Caco-2 (cell line): ENCODE measurements around the gene TUBA1C. TPM values are rescaled to one million over a fixed set of nuclear protein-coding genes. Genes with fewer than 3 reads are reported as not detected.

ENCODE experiments used
- BruUV-seq: library from RNA; stranded (reverse); fragments of 400-500 nt; replicated peaks from 2 replicates; lab custom pipeline; 2021; lab: Mats Ljungman, UMichigan
- CTCF ChIA-PET: fragments of 300-600 bp; sonication (Branson Sonifier 250); formaldehyde crosslinking; loops from one replicate; lab custom pipeline; 2022; ENCODE audit warnings: antibody characterized with exemption; lab: Charles Lee
- POLR2A ChIA-PET: fragments of 300-600 bp; sonication (Branson Sonifier 250); formaldehyde crosslinking; loops from one replicate; lab custom pipeline; 2022; ENCODE audit warnings: antibody characterized with exemption; lab: Charles Lee
- DNase-seq, 2 experiments: peaks; one replicate each; pipeline versions ENCODE4 v3.0.0 to v3.0.0-alpha.2; 2020 to 2022
- H3K27me3 ChIP-seq: replicated peaks from 2 replicates; pipeline ENCODE4 v1.6.0; 2011; ENCODE audit warnings: low read length; ENCODE audit not compliant: control insufficient read depth, insufficient read depth
- H3K36me3 ChIP-seq: 2 replicates; pipeline ENCODE4 v1.5.1; 2011; ENCODE audit warnings: low read length; ENCODE audit not compliant: control insufficient read depth, insufficient read depth
- H3K4me1 ChIP-seq: fragments of 250-450 bp; sonication (Bioruptor Pico); 2 replicates; pipeline ENCODE4 v1.5.1; 2020; ENCODE audit warnings: mild to moderate bottlenecking
- H3K4me3 ChIP-seq: 2 replicates; pipeline ENCODE4 v1.5.1; 2011; ENCODE audit warnings: low read depth, mild to moderate bottlenecking, control low read depth, low read length
- H3K9me3 ChIP-seq: fragments of 250-450 bp; sonication (Bioruptor Pico); 2 replicates; pipeline ENCODE4 v1.5.1; 2020; ENCODE audit warnings: mild to moderate bottlenecking, moderate library complexity
- H3K27ac Mint-ChIP-seq: one replicate; pipeline ENCODE4 v1.8.0; 2022; ENCODE audit warnings: mixed read lengths; ENCODE audit not compliant: unreplicated experiment
- H3K27me3 Mint-ChIP-seq: one replicate; pipeline ENCODE4 v1.8.0; 2022; ENCODE audit warnings: mixed read lengths; ENCODE audit not compliant: insufficient read depth, unreplicated experiment
- H3K36me3 Mint-ChIP-seq: one replicate; pipeline ENCODE4 v1.8.0; 2022; ENCODE audit warnings: mild to moderate bottlenecking, mixed read lengths; ENCODE audit not compliant: insufficient read depth, unreplicated experiment
- H3K4me1 Mint-ChIP-seq: one replicate; pipeline ENCODE4 v1.8.0; 2022; ENCODE audit warnings: low read depth, mixed read lengths; ENCODE audit not compliant: unreplicated experiment
- H3K4me3 Mint-ChIP-seq: one replicate; pipeline ENCODE4 v1.8.0; 2022; ENCODE audit warnings: mild to moderate bottlenecking, moderate library complexity, mixed read lengths; ENCODE audit not compliant: unreplicated experiment
- H3K9me3 Mint-ChIP-seq: one replicate; pipeline ENCODE4 v1.8.0; 2022; ENCODE audit warnings: mixed read lengths; ENCODE audit not compliant: unreplicated experiment
- CTCF ChIP-seq, 2 experiments: fragments of 200-600 bp in 1 of 2; IDR thresholded peaks; 1 replicate in 1 of 2; 2 replicates in 1 of 2; pipeline versions ENCODE4 v1.5.1 to v1.8.0; 2011 to 2022; ENCODE audit warnings: antibody characterized with exemption in 1 of 2, control low read depth in 1 of 2, inconsistent platforms in 1 of 2, low read depth in 1 of 2, low read length in 1 of 2, mild to moderate bottlenecking in 1 of 2, moderate library complexity in 1 of 2; ENCODE audit not compliant: insufficient read depth in 1 of 2, severe bottlenecking in 1 of 2, unreplicated experiment in 1 of 2
- intact Hi-C: fragments of 100-400 bp; cut with micrococcal nuclease; formaldehyde crosslinking; loops from one replicate; pipeline ENCODE4 v1.10.0; 2022; ENCODE audit not compliant: unreplicated experiment
- total RNA-seq: library from RNA; stranded (reverse); gene quantifications from 2 replicates; pipeline ENCODE4 v1.2.3, GENCODE V29; 2022

The TUBA1C gene
- total RNA-seq, 1 experiment from 2014 or later: 638 TPM

GRCh38 chr12:49296034-49296835 lies 31.4 kb downstream of the TUBA1C start:
- no peaks in the 10 kb centered on the region for H3K27me3 ChIP-seq
- DNase-seq: peak; percentile 74 to 88

GRCh38 chr12:49296836-49297694 lies 32.2 kb downstream of the TUBA1C start:
- Mint-ChIP-seq H3K27ac (no peak overlapping the region), H3K9me3 (no peaks in the 10 kb centered on the region), H3K36me3 (no peaks in the 10 kb centered on the region), H3K4me1 (peaks cover 22% of the 10 kb centered on the region), H3K4me3 (peak overlapping the region; percentile 79), H3K27me3 (peaks cover 2% of the 10 kb centered on the region)
- H3K36me3 ChIP-seq: no peaks in the 10 kb centered on the region
- POLR2A ChIA-PET: interaction anchor here (0.5 to 1.3 kb wide), 6 partner anchors 26 to 444 kb away, joined by 3 to 20 read pairs (median 6); partner anchors contain the start of genes SPATS2, TMBIM6 and TROAP
- BruUV-seq: no TSS peak
- 0 out of 2 replicates have a peak, but pooled peaks cover 10% of the 10 kb centered on the region for H3K4me1 ChIP-seq
- intact Hi-C loops: loop anchor here (1.0 to 2.0 kb wide), 4 partner anchors 9 to 50 kb away; partner anchors contain the start of genes DNAJC22, TROAP and TUBA1C
- peak; percentile 88 to 93 for DNase-seq
- peak overlapping the region; percentile 69 for H3K4me3 ChIP-seq
- CTCF ChIA-PET: interaction anchor here (0.5 to 3.1 kb wide), 42 partner anchors 9 to 1921 kb away, joined by 3 to 48 read pairs (median 4); partner anchors contain the start of genes C1QL4, DNAJC22, POU6F1 and RHEBL1
- peak; percentile 40 to 68 for TF ChIP-seq CTCF (IDR thresholded peaks at IDR 0.05; ENCODE audit: insufficient read depth in 1 of 2, low read depth in 1 of 2, low read length in 1 of 2, severe bottlenecking in 1 of 2, unreplicated experiment in 1 of 2)
- H3K9me3 ChIP-seq: no peaks in the 10 kb centered on the region
- H3K27me3 ChIP-seq: no peaks in the 10 kb centered on the region

More at GRCh38 chr12:49296034-49296835, 31.4 kb downstream of the TUBA1C start:
- Histone ChIP-seq H3K9me3 (no peaks in the 10 kb centered on the region), H3K4me1 (0 out of 2 replicates have a peak, but pooled peaks cover 5% of the 10 kb centered on the region), H3K4me3 (peak overlapping the region; percentile 69), H3K36me3 (no peaks in the 10 kb centered on the region)
- ChIA-PET CTCF (interaction anchor here (0.6 to 3.1 kb wide), 23 partner anchors 8 to 888 kb away, joined by 3 to 48 read pairs (median 6); partner anchors contain the start of genes C1QL4, DNAJC22 and TROAP), POLR2A (interaction anchor here (0.7 to 1.3 kb wide), 4 partner anchors 27 to 445 kb away, joined by 3 to 20 read pairs (median 6); partner anchors contain the start of genes SPATS2, TMBIM6 and TROAP)
- no peaks in the 10 kb centered on the region for H3K36me3 Mint-ChIP-seq
- intact Hi-C loops: loop anchor here (2.0 kb wide), 2 partner anchors 27 to 51 kb away; partner anchors contain the start of genes DNAJC22 and TROAP
- peak overlapping the region; percentile 79 for H3K4me3 Mint-ChIP-seq
- TF ChIP-seq CTCF (IDR thresholded peaks at IDR 0.05; ENCODE audit: insufficient read depth in 1 of 2, low read depth in 1 of 2, low read length in 1 of 2, severe bottlenecking in 1 of 2, unreplicated experiment in 1 of 2): peak; percentile 84 to 94
- H3K27me3 Mint-ChIP-seq: no peaks in the 10 kb centered on the region
- peaks cover 14% of the 10 kb centered on the region for H3K4me1 Mint-ChIP-seq
- BruUV-seq: TSS peak; percentile 53
- no peak overlapping the region for H3K27ac Mint-ChIP-seq
- H3K9me3 Mint-ChIP-seq: no peaks in the 10 kb centered on the region
